Fibroblast of the conjunctiva (primary cell): ENCODE measurements around the gene SERGEF.

Experiments used
- DNase-seq: peaks from one replicate; pipeline ENCODE4 v3.0.0-alpha.2; 2010; ENCODE audit warnings: low read depth

Gene SERGEF

DNA sequence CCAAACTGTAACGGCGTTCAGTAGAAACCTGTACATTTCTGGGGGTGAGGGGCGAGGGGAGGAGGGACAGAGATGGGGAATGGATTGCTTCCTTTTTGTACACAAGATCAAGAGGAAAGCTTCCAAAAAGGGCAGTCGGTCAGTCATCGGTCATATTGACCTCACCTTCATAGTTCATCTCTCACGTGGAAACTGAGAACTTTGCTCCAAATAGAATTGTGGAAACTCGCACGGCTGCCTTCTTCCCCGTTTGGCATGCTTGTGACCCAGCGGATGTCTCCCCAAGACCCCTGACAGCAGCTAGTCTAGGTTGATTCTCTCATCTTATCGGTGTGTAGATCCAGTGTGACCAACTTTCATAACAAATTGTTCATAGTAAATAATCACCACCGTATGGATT is 230.7 kb downstream of the SERGEF start:
- DNase-seq: no peak

DNA sequence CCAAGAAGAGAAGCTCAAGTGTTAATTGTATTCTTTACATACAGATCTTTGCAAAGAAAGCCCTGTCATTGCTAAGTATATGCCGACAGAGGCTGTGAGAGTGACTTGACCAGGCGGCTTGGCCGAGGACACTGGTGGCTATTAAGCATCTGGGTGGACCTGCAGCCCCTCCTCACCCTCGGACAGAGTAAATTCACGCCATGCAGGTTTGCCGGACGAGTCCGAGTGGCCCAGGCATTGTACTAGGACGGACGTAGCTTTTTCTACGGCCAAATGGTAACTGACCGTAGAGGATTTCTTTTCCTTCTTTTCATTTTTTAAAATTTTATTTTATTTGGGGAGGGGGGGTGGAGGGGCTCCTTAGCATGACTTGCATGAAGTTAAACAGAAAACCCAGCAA is 231.2 kb downstream of the SERGEF start:
- no peak for DNase-seq

DNA sequence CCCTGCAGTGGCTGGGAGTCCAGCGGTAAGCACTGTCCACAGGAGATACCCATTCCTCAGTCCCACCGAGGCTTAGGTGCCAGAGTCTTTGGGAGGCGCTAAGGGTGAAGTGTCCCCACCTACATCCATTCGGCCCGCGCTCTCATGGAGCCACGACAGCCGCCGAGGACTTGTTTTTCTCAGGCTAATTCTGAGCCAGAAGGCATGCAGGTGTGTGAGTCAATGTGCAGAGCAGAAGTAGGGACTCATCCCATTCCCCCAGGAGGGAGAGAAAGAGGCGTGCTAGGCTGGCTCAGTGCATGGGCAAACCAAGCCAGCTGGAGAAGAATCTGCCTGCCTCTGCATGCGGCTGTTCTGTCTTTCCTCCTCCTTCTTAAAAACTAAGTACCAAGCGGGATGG is 231.6 kb downstream of the SERGEF start:
- no peak for DNase-seq

DNA sequence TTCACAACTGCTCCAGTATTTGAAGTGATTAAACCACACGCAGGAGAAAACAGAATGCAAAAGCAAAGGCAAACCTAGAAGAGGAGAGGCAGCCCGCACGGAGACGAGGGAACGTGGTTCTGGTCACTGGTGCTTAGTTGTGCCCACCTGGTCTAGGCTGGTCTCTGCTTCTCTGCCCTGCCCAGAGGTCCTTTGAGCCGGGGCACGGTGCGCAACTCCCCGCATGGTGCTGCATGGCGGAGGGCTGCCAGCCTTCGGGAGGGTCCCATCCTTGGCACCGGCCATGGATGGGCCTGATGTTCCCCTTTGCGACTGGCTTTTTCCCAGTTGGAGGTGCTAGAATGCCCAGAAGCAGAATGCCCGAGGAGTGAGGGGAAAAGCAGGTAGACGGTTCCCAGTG is 232.2 kb downstream of the SERGEF start:
- no peak for DNase-seq

DNA sequence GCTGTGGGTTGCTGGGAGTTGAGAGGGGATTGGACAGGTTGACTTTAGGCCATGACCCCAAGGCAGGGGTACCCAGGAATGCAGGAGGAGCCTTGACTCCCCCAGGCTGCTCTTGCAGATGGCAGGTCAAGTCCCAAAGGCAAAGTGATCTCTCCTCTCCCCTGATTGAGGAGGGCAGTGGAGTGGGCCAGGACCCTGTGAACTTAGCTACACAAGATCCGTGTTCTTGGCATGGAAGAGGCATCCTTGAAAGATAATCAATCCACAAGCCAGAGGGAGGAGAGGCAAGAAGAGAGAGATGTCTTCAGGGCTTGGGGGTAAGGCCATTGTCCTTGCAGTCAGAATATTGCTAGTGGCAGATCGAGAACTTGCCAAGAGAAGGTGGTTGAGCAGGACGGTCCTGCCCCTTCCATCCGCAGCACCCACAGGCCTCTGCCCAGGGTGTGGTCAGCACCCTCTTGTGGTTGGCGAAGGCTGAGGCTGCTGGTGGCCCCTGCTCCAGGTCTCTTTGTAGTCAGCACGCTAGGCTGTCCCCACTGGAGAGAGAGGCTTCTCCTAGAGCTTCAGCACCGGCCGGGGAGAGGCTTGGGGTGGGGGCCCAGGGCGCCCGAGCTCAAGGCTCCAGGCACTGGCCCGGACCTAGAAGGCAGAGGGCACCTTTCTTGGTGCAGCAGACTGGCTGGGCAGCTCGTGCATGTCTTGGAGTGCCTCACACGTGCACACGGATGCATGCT is 232.8 kb downstream of the SERGEF start:
- no peak for DNase-seq

DNA sequence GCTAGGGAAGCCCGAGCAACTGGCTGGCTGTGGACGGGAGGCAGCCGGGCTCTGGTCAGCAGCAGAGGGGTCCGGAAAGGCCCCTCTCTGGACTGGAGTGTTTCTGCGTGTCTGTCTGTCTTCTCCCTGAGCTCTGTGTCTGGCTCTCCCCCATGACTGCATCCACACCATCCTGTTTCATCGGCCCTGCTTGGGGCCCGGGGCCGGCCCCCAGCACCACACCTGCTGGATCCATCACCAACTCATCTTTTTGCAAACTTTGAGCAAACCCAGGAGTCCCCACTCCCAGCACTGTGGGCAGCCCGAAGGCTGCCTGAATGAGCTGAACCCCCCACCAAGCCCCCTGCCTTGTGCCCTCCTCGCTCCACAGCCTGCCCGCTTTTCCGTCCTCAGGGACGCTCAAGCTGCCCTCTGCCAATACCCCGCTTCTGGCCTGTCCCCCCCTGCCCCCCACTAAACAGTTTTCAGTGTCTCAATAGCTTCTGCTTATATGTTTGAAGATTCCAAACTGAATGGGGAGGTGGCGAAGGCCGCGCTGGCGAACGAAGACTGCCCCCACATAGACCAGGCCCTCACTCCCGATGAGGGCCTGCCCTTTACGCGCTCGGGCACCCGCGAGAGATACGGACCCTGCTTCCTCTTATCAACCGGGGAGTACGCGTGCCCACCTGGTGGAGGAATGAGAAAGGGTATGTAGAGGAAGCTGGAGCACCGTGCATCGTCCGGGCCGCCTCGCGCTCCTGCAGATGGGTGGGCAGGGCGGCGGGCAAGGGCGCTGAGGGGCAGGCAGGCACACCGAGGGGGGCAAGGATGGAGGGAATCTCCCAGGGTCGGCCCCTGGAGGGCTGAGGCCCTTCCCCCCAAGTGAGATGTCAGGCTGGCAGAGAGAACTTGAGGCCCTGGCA is 233.6 kb downstream of the SERGEF start:
- DNase-seq: no peak

DNA sequence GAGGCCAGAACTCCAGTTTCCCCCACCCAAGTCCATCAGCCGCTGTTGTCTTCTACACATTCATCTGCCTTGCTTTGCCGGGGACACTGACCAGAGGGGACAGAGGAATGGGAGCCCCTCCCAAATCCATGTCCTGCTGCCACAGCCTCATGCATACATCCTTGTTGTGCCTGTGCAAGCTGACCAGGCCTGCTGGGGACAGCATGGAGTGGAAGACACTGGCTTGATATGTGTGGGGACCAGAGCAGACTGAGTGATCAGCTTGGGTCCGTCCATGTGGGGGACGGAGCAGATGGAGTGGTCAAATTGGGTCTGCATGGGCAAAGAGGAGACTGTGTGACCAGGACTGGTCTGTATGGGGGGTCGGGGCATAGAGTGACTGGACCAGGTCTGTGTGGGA is 234.5 kb downstream of the SERGEF start:
- DNase-seq: no peak

DNA sequence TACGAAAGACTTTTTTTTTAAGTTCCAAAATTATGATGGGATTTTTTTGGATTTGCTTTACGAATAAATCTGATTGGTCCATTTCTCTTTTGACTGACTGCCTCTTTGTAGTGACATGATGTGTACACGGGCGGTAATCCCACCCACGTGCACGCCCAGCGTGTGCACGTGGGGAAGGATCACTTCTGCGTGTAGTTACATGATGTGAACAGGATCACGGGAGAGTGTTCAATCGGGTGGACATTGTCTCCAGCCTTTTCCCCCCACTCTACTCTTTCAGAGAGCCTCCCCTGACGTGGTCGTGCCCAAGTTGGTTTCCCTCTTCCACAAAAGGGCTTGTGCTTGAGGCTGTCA is 235.1 kb downstream of the SERGEF start:
- no peak for DNase-seq

DNA sequence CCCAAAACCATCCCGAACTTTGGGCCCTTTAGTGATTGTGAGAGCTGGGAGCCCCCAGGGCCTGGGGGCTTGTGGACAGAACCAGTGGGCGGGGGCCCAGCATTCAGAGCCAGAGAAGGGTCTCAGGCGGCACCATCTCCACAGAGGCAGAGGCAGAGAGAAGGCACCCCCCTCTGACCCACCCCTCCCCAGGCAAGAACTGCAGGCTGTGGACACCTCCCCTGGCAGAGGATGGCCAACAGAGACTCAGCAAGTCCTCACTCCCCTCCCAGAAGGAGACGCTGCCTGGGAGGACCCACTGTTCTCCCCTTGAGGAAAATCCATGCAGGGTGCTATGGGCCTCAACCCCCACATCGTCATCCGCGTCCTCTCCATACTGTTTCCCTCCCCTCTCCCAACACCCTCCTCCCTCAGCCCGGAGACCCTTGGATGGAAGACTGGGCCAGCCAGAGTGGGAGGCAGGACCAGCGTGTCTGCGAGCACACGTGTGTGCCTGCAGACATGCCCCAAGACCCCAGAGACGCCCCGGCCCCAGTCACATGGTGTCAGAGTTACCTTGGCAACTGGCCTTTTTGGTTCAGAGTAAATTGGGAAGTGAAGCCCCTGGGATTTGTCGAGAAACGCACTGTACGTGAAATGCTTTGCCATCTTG is 235.6 kb downstream of the SERGEF start:
- DNase-seq: no peak

DNA sequence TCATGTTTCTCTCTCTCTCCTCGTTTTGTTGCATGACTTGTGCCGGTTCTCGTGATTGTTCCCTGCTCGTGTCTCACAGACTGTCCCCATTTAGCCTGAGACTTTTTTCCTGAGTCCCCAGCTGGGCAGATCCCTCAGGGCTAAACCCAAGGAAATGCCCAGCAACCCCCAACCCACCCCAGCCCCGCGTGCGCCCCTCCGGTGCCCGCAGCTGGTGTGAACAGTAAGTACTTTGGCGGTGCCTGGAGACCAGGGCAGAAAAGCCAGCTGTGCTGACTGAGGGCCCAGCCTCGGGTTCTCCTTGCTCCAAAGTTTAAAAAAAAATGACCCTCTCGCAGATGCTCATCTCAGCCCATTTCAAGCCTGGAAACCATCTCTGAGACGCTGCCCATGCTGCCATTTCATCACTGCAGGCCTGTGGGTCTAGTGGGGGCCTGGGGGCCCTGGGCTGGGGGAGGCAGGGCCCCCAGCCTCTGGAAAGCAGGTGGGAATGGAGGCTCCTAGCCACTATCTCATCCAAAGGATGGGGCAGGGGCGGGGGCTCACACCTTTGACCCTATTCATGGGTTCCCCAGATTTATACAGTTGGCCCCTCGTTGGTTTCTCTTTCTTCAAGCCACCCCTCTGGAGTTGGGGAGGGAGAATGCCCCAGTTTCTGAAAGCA is 236.5 kb downstream of the SERGEF start:
- no peak for DNase-seq

DNA sequence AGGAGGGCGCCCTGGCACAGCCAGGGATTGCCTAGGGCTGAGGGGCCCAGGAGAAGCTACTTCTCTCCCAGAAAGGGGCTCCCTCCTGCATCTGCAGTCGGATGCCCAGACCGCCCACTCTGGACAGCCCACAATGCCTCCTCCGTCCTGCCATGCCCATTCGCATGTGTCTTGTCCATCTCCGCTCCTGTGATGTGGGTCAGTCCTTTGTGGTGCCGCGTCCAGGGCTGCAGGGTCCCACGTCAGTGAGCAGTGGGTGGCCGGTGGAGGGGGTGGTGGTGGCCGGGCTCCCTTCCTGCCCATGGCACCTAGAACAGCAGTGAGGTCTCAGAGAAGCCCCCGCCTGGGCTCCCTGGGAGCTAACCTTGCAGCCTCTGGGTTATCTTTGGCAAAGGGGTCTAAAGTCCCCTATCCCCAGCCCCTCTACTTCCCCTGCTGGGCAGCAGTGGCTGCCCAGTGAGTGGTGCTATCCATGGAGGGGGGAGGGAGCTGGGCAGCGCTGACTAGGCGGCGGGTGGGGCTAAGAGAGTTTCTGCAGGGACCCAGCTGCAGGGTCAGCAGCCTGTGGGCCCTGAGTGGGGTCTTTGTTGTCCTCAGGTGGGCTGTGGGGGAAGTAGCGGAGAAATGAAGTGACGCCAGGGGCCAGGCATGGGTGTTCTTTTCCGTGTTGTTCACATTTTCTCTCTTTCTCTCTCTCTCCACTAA is 237.2 kb downstream of the SERGEF start:
- DNase-seq: no peak

DNA sequence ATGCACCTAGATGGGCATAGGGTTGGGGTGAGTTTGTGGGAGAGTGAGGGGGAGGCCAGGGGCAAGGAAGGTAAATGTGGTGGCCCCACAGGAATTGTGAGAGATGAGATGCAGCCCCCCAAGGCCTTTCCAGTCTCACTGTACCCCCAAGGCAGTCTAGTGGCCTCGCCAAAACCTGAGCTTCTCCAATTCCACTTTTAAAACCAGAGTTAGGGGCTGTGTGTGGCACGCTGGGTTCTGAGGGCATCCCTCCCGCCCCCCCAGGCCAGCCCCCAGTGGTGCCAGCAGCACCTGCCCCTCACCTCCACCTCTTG is 237.9 kb downstream of the SERGEF start:
- DNase-seq: no peak

DNA sequence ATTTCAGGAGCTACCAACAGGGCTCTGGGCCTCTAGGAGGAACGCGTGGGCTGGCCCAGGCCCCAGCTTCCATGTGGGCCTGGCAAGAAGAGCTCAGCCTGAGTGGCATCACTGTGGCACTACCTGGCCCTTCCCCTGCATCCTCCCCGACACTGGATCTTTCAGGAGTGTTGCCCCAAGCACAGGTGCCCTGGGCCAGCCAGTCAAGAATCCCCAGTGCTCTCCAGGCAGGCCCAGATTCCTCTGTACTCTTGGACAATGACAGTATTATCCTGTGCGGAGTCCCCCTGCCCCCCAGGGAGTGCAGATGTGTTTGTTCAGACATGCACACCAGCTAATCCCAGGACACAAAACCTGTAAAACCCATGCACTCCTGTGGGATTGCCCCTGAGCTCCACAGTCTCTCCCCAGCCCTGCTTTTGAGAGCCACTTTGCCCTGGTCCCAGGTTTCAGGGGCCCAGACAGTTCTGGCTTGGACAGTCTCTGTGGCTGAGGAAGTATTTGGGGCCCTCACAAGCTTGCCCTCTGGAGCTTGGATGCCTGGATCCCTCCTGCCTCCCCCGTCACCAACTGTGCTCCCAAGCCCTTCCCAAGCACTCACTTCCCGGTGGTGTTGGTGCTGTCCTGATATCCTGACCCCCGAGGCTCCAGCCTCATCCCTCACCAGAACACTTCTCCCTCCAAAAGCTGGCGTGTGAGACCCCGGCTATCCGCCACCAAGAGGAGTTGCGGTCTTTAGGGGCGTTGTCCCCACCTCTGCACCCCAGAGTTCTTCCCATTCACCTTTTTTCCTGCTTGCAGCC is 238.4 kb downstream of the SERGEF start:
- no peak for DNase-seq

DNA sequence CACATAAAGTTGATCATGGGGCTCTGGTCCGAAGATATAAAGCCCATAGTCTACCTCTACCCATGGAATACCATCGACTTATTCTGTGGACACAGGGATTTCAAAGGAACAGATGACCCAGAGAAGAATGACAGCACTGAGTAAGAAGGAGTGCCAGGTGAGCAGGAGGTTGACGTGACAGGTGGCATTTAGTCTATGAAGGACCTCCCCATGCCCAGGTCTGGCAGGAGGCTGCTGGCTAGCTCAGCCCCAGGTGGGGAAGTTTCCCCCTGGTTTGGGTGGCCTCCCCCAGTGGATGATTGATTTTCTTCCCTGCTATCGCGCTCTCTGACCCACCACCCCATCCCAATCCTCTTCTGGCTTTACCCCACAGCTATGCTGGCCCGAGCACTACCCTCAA is 239.2 kb downstream of the SERGEF start:
- no peak for DNase-seq

DNA sequence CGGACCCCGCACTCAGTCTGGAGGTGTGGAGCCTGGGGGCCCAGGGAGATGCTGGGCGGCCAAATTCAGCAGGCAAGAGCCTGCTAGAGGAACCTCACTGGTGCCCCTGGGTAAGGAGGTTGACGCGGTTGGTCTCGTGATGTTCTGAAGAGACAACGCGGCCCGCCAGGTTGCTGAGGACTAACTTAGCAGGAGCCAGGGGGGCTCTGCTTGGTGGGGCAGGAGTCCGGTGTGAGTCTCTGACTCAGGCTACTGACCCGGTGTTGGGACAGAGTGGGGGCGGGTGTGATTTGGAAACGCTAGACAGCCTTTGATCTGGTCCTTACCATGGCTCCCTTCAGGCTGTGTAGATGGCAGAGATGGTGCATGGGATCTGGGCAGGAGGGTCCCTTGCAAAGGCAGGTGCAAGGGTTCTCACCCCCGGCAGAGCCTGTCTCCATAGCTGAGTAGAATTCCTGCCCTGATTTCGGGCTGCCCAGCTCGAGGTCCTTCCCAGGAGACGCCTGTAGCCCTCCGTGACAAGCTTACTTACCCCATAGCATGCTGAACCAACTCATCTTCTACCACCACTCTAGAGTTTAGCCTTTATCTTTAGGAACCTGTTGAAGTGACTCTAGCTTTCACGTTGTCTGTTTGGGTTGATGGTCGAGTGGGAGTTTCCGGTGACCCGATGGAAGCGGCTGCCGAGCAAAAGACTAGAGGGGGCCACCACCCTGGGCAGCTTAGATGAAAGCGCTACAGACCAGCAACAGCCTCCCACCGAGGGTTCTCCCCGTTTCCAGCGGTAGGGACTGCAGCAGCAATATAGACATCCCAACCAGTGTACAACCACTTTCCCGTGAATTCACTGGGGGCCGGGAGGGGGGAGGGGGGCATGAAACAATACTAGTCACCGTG is 239.9 kb downstream of the SERGEF start:
- DNase-seq: no peak

DNA sequence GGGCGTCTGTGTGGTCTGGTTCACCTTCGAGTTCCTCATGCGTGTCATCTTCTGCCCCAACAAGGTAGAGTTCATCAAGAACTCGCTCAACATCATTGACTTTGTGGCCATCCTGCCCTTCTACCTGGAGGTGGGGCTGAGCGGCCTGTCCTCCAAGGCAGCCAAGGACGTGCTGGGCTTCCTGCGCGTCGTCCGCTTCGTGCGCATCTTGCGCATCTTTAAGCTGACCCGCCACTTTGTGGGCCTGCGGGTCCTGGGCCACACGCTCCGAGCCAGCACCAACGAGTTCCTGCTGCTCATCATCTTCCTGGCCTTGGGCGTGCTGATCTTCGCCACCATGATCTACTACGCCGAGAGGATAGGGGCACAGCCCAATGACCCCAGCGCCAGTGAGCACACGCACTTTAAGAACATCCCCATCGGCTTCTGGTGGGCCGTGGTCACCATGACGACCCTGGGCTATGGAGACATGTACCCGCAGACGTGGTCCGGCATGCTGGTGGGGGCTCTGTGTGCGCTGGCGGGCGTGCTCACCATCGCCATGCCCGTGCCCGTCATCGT is 240.9 kb downstream of the SERGEF start:
- no peak for DNase-seq

DNA sequence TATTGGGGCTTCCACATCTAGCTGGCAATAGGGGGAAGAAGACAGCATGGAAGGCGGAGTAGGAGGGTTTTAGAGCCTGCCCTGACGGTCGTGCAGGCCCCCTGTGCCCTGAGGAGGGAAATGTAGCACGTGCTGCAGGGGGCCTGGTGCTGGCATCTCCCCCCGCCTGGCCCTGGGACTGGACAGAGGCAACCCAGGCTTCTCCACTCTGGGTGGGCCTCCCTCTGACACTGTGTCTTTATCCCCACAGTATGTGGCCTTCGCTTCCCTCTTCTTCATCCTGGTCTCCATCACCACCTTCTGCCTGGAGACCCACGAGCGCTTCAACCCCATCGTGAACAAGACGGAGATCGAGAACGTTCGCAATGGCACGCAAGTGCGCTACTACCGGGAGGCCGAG is 241.4 kb downstream of the SERGEF start:
- DNase-seq: no peak

DNA sequence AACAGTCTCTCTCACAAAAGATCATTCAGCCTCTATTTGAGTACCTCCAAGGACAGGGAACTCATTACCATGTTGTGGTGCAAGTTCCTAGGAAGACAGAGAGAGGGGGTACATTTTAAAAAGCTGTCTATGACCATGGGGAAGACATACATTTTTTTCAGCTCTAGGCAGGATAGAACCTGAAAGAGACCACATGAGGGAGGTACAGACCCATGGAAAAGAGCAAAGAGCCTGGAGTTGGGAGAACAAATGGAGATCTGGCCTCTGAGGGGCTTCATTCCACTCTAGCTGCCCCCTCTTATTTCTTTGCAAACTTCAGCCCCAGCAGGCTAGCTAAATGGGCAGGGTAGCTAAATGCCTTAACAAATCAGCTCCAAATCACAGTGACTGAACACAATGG is 241.9 kb downstream of the SERGEF start:
- DNase-seq: no peak

DNA sequence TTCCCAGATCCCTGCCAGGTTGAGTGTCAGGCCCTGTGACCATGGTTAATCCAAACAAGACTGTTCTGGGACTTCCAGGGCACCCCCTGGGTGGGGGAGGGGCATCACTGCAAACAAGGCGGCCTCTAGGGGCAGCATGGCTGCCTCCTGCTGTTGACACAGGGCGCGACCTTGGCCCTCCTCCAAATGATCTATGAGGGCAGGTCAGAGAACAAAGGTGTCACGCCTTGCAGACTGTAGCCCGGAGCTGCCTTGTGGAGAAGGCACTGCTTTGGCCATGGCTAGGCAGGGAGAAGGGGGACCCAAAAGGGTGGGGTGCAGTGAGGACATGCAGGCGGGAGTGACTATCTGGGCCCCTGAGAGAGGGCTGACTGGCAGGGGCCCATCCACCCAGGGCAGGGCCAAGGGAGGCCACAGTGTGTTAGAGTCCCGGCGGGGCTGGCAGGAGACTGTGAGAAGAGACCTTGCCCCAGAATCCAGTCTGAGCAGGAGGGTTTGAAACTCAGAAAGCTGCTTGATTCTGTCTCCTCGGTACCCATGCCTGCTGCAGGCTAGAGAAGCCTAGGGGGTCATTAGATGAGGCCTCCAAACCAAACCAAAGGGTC is 242.7 kb downstream of the SERGEF start:
- no peak for DNase-seq
